ENCODE measurements around the gene DPYD.

DPYD gene

DNA sequence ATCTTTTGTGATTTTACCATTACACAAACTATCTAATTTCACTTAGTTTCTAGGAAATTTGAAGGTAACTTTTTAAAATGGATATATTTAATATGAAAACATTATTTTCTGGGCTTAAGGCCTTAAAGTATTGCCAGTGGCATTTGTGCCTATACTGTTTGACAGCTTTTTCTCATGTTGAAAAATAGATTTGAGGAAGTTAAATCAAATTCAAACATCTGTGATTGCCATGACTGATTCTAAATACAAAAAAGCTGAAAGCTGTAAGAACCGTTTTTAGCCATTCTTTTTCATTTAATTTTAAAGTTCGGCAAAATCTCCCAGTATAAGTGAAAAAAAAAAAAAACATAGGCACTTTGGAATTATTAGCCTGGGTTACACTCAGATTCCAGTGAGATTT is 301.1 kb downstream of the DPYD start:
- DNase-seq (ENCODE audit: low read depth, low spot score), result no peak

DNA sequence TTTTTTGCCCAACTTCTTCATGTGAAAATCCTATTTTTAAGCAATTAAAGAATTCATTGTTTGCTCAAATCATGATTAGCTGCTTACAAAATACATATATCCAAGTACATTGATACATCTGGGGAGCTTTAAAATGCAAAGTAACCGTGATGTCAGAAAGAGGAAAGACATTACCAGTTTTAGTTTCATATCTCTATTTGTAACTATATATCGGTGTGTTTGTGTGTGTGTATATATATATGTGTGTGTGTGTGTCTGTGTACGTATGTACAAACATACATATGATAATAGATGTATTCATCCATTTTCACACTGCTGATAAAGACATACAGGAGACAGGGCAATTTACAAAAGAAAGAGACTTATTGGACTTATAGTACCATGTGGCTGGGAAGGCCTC is 310.1 kb downstream of the DPYD start:
- DNase-seq (ENCODE audit: low read depth, low spot score), result no peak

DNA sequence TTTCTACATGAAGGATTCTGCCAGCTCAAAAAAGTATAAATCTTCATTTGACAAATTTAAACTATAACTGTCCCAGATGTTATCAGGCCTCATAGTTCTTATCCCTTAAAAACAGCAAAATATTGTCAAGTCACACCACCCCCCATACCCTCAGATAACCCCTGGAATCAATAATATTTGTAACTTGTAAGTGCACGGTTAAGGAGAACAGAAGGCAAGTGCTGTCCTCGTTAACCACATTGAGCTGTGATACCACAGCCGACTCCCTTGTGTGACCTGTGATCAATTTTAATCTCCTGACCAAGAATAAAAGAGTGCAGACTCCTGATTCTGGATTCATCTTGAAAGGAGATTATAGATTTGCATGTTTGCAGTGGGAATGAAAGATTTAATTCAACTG is 310.7 kb downstream of the DPYD start:
- no peak for DNase-seq (ENCODE audit: low read depth, low spot score)

DNA sequence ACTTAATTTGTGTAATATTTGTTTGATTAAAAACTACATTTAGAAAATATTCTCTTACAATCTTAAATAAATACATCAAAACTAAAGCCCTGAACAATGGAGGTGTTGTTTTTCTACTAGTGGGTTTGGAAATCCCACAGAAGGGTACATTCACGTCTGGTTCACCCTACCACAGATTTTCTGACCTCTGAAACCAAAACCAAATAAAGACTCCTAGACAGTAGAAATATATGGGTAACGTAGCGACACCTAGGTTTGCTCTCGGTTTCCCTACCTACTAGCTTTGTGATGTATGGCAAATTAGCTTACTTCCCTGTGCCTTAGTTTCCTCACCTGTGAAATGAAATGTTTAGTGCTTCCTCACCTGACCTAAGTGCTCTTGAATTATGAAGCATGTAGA is 312.6 kb downstream of the DPYD start:
- DNase-seq (ENCODE audit: low read depth, low spot score), result no peak

DNA sequence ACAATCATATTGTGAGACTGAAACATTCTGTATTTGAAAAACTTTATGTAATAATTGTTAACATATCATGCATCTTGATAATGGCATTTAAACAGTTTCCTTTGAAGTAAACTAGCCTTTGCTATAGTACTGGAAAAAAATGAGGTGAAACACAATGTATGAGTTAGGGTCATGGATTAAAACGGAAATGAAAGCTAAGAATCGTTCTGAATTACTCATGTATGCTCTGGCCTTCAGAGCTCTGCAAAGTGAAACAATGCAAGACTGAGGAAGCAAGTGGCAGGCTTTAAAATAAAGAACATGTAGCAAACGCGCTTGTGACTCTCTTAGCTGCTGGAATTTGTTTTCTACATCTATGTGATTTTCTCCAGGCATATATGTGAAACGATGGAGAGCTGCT is 317.1 kb downstream of the DPYD start:
- DNase-seq (ENCODE audit: low read depth, low spot score), result no peak

DNA sequence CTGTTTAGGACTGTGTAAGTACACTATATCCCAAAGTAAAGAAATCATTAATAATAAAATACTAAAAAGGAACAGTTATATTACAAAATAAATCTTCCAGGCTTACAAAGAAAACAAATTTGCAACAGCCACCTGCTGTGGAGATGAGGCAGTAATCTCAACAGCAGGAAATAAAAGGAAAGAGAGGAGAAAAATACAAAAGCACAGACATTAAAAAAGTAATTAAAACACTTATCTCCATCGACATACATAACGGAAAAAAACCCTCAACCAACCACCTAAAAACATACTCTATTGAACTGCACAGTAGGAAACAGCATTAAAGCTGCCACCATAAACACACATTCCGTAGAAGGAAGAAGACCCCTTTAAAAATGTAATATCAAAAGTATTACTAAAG is 317.6 kb downstream of the DPYD start:
- DNase-seq (ENCODE audit: low read depth, low spot score), result no peak

DNA sequence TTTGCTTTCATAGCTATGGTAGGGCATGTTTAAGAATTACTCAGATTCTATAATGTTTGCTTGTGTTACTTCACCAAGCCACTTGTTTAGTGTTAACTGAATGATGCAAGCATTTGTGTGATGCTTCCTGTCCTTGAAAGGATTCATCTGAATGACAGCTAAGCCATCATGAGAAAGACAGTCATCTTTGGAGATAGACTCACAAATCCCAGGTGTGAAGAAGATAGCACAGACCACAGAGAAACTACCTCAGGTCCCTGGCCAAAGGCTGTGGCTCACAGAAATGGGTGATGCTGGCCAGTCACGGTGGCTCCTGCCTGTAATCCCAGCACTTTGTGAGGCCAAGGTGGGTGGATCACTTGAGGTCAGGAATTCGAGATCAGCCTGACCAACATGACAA is 321.4 kb downstream of the DPYD start:
- no peak for DNase-seq (ENCODE audit: low read depth, low spot score)

DNA sequence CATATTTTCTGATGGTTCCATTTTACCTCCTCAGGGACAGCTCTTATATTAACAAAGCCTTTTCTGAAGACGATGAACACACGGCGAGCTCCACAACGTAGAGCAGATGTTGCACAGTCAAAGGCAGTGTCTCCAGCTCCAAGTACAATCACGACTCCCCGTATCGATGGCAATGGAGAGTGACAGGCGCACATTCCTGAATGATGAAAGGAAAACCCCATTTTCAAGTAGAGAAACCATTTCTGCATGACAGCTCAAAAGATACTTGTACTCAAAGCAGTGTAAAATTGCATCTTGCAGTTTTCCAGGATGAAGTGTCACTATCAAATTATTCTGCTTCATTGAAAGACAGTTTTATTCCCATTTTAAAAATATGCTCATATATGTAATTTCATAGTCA is 327.6 kb downstream of the DPYD start:
- no peak for DNase-seq (ENCODE audit: low read depth, low spot score)

DNA sequence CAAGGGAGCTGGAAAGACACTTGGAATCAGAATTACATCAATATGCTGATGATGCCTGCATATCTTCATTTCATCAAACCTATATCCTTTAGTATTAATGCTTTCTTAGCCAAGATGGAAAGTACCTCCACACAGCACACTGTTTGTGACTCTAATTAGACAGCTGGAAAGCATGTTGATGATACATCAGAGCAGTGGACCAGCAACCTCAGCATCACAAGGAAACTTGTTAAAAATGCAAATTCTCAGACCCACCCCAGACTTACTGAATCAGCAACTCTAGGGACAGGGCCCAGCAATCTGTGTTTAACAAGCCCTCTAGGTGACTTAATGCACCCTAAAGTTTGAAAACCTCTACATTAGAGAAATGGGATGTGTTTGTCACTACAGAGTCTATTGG is 332.1 kb downstream of the DPYD start:
- no peak for DNase-seq (ENCODE audit: low read depth, low spot score)

DNA sequence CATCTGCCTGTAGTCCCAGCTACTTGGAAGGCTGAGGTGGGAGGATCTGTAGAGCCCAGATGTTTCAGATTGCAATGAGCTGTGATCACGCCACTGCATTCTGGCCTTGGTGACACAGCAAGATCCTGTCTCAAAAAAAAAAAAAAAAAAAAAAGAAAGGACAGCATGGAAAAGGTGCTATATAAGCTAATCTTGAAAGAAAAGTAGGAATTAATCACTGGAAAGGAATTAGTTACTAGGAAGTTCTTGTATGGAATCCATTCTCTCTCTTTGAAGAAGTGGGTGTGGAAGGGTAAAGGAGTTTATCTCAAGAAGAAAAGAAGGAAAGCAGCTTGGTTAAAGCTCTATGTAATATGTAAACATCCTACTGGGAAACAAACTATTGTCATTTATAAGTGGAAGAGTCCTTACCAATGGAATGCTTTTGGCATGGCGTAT is 339.2 kb downstream of the DPYD start:
- no peak for DNase-seq (ENCODE audit: low read depth, low spot score)

DNA sequence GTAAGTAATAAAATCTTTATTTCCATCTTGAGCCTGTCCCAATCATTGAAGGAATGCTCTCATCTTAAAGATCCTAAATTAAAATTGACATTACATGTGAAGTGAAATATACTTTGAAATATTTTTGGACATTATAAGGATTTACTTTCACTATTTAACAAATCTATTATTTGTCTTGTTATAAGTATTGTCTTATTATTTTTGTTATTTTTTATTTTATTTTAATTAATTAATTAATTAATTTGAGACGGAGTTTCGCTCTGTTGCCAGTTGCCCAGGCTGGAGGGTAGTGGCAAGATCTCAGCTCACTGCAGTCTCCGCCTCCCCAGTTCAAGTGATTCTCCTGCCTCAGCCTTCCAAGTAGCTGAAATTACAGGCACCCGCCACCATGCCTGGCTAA is 343.2 kb downstream of the DPYD start:
- no peak for DNase-seq (ENCODE audit: low read depth, low spot score)

DNA sequence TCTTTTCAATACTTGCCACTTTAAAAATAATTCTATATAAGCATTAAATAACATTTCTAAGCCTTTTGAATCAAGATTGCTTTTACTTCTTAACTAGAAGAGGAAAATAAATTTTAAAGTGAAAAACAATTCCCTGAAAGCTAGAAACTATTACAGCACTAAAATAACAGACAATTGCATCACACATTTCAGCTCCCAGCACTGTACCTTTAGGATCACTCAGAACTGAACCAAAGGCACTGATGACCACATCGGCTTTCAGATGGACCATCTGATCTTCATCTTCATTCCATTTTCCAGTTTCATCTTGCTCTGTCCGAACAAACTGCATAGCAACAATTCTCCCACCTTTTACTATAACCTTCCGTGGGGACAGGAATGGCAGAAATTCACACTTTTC is 347.3 kb downstream of the DPYD start:
- DNase-seq (ENCODE audit: low read depth, low spot score), result no peak

DNA sequence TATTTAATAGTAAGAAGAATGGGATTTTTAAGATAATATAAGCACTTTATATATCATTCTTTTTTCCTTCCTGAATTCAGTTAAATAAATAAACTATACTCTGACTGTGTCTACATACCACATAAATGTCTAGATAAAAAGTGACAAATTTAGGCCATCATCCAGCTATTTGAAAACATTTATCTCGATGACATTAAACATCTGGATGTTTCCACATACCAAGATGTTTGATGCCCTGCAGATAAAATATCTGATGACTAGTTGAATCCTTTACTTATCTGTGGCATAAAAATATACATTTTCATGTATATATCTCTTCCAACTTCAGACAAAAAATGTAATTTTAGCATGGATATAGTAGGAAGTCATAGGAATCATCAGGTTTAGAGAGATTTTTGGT is 348.3 kb downstream of the DPYD start:
- DNase-seq (ENCODE audit: low read depth, low spot score), result no peak

DNA sequence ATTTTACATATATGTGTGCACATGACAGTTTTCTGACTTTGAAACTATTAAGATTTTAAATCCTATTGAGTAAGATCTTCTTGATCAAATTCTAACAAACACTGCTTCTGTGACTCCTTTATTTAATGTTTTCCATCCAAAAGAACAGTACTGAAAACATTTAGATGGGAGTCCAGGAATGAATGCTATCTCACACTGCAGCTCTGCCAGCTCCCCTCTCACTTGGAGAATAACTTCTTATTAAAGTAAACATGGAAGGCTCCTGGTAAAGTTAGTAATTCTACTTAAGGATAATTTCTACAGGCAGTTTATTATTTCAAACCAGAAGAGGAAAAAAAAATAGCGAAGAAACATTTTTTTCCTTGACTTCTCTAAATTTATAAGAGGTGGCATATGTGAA is 349.1 kb downstream of the DPYD start:
- no peak for DNase-seq (ENCODE audit: low read depth, low spot score)

DNA sequence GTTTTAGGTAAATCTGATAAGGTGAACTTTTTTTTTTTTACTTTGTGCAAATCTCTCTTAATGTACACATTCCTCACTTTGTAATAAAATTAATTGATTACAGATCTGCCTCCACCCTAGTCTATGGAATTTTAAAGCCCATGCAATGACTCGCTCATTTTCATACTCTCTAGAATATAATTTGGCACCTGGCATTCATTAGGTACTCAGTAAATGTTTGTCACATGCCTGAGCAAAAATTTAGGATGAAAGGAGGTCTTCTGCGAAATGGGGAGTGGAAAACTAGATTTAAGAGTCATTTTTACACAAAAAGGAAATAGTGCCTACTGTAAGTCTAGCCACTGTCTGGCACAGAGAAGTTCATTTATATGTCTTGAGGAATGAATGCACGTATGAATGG is 350.1 kb downstream of the DPYD start:
- DNase-seq (ENCODE audit: low read depth, low spot score), result no peak

DNA sequence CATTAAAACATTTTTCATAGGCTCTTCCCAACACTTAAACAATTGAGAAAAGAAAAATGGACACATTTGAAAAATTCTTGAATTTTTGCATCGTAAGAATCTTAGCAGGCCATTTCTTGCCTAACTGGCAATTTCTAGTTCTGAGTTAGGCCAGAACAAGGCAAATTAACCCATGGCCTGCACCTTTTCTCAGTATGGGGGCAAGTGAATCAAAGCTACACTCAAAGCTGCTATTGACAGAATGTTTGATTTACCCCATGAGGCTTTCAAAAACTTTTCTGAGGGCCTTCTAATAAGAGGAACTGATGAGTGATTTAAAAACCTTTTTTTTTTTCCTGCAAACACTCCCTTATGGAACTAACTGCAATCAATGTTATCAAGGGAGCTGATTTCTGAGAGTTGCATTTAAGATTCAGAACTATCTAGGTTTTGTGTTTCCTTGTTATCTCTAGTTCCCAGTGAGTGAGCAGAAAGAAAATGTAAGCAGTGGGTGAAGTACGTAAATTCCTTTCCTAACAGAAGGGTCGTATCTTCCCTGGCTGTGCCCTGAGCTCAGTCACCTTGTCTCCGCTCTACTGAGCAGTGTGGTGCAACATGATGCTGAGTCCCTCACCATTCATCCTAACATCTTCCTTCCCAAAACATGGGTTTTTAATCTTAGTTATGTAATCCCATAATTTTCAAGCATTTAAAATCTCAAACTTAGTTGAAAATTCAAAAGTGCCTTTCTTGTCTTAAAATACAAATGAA is 353.7 kb downstream of the DPYD start:
- DNase-seq (ENCODE audit: low read depth, low spot score), result no peak

DNA sequence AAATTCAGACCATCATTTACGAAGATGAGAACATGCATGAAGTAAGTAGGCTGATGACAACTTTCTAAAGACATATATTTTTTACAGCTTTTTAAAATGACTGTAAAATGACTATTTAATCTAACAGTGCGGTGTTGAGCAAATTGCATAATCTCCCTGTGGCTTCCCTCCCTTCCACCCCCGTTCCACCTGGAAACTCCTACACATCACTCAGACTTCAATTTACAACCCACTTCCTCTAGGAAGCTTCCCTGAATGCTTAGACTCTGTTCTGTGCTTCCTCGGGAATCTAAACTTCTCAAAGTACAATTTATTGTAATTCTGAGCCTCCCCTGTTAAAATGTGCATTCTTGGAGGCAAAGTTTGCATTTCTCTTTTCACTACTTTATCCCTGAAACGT is 354.9 kb downstream of the DPYD start:
- no peak for DNase-seq (ENCODE audit: low read depth, low spot score)

DNA sequence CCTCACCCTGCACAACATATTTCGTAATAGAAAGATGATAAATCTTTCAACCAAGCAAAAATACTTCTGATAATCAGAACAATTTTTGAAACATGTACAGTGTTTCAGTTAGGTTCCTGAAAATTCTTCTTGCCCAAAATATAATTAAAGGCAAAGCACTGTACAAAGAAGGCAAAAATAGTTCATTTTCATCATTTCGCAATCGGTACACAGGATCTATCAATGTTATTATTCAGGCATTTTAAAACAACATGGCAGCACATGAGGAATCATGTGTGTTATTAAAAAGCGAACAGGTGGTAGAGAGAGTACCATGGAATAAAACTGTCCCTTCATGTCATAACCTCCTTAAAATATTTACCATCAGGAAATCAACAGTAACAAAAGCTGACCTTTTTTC is 356.9 kb downstream of the DPYD start:
- no peak for DNase-seq (ENCODE audit: low read depth, low spot score)

DNA sequence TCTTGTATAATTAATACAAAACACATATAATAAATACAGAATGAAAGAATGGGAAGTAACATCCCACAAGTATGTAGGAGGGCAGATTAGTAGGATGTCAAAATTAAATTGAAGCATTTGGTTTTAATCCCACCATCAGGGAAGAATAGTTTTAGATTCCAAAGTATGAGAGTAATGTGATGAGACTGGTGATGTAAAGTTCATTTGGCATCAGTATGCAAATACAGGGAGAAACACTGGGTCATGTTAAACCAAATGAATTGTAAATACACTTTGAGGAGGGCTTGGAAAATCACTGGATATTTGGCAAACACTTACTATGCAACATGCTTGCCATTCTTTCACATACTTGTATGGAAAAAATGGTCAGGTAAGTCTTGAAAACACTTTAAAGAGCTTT is 358.8 kb downstream of the DPYD start:
- DNase-seq (ENCODE audit: low read depth, low spot score), result no peak

DNA sequence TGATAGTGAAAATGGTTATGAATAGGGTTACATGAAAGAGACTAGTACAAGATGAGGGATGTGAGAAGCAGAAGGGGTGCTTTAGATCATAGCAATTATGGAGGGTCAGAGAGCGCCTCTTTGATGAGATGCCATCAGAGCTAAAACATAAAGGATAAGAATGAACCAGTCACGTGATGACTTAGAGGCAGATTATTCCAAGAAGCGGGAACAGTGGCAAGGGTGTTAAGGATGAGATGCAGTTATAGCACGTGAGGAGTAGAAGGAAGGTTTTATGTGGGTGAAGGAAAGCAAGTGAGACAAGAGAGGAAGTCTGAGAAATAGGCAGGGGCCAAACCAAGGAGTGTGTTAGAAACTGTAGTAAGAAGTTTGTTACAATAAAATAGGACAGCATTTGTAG is 360.1 kb downstream of the DPYD start:
- no peak for DNase-seq (ENCODE audit: low read depth, low spot score)

DNA sequence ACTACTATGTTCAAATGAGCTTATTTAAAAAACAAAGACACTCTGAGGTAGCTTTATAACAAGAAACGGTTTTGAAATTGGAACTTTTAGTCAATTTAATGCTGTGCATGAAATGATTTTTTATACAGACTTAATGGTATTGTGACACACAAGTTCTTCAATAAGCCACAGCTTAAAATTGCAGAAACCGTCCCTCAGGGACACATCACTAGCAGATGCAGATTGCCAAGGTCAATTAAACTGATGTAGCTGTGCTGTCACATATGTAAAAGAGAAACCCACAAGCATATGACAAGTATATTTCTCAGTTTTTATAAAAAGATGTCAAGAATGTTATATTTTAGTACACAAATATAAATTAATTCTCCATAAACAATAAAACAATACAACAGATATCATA is 366.9 kb downstream of the DPYD start:
- no peak for DNase-seq (ENCODE audit: low read depth, low spot score)

DNA sequence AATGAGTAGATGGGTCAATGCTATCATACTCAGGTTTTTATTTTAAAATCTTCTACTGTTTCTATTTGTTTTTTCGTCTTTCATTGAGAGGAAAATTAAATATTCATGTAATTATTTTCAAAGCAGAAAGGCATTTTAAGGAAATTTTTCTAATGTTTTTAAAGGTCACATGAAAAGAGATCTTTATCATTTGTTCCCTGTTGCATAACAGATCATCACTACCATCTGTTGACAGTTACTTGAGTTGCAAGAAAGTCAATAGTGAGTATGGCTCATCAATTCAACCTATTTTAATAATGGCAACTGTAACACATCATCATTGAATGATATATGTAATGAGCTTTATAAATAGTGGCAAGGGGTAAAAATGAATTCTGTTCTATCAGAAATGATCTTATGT is 369.7 kb downstream of the DPYD start:
- no peak for DNase-seq (ENCODE audit: low read depth, low spot score)

DNA sequence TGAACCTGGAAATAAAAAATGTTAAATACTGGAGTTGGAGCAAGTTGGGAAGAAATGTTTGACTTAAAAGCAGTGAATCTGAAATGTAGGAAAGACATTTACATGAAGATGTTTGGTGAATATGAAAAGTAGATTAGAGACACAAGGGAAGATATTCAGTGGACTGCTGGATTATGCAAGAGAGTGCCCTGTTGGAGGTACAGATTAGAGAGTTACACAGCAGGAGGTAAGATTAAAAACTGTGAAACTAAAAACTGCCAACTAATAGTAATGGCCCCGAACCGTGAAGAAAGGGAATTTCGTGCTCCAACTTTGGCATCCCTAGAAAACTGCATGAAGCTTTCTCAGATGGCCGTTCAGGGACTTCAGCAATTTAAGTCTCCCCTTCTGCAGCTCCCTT is 375.4 kb downstream of the DPYD start:
- DNase-seq (ENCODE audit: low read depth, low spot score), result no peak

DNA sequence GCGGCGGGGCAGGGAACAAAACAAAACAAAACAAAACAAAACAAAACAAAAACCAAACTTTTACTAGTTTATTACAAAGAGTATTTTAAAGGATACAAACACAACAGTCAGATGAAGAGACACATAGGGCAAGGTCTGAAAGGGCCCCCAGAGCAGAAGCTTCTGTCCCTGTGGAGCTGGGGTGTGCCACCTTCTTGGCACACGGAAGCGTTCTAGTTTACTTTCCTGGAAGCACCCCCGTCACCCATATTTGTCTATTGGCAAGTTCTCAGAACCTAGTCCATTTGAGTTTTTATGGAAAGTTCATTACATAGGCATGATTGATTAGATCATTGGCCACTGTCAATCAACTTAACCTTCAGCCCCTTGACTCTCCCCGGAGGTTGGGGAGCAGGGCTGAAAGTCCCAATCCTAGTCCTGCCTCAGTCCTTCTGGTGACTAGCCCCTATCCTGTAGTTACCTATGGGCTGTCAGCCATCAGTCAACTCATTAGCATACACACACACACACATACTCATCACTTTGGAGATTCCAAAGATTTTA is 380.4 kb downstream of the DPYD start:
- no peak for DNase-seq (ENCODE audit: low read depth, low spot score)

Measured in activated naive CD8-positive, alpha-beta T cell treated with anti-CD3 and anti-CD28 coated beads, Interleukin-2, amount 50 U/mL, for 16 hours (primary cell).